GM18870 (cell line): ENCODE data around the gene BMP2K.

ENCODE experiments used
- ATAC-seq: cut with Tn5 transposase; IDR thresholded peaks from one replicate; pipeline ENCODE4 v1.9.1; 2021; ENCODE audit warnings: moderate library complexity; ENCODE audit not compliant: unreplicated experiment

Gene BMP2K

DNA sequence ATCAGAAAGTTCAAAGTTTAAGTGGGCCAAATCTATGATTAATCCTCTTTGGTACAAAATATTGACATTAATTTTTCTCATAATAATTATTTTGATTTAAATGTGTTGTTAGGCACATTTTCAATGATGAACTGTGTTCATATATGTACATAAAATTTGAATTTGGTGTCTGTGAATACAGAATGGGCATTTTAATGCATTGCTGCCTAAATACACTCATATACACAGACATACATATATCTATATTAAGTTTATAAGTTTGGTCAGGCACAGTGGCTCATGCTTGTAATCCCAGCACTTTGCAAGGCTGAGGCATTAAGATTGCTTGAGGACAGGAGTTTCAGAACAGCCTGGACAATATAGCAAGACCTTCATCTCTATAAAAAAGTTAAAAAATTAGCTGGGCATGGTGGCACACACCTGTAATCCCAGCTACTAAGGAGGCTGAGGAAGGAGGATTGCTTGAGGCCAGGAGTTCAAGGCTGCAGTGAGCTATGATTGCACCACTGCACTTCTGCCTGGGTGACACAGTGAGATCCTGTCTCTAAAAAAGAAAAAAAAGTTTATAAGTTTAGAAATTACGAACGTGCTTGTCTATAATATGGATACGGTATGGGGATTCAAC, 12.3 kb upstream of the BMP2K start:
- no peak for ATAC-seq

DNA sequence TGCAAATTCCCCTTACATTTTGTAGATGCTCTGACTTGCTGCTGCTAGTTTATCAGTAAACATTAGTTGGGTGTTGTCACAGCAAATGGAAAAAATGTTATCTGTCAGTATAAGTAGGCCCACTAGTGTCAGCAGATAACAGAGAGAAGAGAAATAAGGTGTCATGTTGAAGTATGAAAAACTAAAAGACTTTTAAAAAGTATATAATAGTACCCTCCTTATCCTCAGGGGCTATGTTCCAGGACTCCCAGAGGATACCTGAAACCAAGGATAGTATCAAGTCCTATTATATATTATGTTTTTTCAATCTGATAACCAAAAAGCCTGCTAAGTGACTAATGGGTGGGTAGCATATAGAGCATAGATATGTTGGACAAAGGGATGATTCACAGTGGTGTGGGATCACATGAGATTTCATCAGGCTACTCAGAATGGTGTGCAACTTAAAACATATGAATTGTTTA, 11.6 kb upstream of the BMP2K start:
- ATAC-seq: no peak

DNA sequence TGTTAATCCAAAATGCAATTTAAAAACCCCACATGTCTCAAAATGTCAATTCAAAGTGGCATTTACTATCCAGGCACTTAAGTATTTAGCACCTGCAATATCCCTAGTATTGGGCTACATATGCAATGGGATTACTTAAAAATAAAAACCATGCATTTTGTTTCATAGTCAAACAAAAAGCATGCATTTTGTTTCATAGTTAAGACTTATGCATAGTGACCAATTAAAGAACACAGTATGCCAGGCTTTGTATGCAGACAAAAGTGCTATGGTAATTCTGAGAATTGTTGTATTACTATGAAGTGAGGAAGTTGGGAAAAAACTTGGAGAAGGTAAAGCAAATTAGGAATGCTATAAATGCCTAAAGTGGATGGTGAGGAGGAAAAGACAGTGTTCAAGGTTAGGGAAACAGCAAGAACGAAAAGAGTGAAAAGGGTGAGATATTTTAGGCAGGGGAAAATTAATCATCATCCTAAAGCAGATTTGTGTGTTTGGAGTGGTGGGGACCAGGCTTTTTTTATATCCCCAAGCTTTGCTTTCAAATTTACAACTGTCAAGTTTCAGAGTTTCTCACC, 10.6 kb upstream of the BMP2K start:
- ATAC-seq: no peak

DNA sequence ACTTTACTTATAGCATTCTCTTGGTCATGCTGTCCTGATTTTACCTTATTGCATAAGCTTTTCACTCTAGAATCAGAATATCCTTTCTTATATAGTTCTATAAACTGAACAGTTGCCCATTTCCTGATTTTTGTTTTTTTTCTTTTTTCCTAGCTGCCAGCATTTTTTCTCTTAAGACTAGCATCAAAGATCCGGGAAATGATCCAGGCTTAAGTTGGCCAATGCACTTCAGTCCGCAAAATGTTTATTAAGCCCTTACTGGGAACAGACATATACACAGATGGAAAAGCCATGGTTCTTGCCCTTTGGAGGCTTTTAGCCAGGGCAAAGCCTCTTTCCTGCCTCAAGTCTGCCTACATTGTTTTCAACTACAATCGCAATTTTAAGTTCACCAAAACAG, 10.1 kb upstream of the BMP2K start:
- ATAC-seq: no peak

DNA sequence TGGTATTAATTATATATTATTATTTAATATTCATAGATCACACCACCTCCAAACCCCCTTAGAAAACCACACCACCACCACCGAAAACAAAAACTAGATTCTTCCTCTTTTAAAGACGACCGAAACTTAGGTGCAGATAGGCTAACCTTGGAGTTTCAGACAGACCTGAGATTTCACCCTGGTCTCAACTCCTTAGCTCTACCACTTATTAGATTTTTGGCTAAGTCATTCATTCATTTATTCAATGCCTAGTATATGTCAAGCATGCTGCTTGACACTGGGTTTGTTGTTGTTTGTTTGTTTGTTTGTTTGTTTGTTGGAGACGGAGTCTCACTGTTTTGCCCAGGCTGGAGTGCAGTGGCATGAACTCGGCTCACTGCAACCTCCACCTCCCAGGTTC, 9.5 kb upstream of the BMP2K start:
- peak; percentile 84 for ATAC-seq

DNA sequence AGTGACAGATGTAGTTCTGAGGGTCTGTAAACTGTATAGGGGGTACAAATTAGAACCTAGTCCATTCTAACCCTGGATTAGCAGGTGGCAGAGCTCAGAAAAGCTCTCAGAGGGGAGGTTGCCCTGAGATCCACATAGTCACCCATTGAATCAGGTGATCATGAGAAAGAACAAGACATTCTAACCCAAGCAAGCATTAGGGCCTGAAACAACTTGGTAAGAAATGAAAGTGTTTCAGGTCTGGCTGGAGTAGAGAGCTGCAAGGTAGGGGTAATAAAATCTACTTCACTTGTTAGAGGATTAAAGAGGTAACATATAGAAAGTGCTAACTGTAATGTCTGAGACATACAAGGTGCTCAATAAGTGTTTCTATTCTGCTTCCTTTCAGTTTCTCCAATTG, 8.8 kb upstream of the BMP2K start:
- peak; percentile 68 for ATAC-seq

DNA sequence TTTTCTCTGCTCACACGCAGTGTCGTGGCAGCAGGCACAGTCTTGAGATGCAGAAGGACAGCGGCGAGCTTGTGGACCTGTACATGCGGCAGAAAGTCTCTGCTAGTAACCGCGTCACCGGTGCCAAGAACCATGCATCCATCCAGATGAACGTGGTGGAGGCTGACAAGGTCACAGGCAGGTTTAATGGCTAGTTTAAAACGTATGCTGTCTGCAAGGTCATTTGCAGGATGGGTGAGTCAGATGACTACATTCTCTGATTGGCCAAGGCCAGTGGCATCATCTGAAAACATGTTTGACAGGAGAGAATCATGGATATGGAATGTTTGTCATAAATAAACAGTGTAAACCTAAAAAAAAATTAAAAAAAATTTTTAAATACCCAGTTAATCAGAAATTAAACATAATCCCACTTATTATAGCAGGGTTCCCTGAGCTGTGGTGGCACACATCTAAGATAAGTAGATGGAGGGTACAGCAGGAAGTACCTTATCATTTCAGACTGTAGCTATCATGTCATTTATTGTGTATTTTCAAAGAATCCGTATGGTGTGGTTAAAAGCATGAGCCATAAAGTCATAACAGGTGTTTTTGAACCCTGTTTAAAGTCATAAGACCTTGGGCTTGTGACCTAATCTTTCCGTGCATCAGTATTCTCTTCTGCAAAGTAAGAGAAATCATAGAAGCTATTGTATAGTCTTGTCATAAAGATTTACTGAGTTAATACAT, 7.5 kb upstream of the BMP2K start:
- no peak for ATAC-seq

DNA sequence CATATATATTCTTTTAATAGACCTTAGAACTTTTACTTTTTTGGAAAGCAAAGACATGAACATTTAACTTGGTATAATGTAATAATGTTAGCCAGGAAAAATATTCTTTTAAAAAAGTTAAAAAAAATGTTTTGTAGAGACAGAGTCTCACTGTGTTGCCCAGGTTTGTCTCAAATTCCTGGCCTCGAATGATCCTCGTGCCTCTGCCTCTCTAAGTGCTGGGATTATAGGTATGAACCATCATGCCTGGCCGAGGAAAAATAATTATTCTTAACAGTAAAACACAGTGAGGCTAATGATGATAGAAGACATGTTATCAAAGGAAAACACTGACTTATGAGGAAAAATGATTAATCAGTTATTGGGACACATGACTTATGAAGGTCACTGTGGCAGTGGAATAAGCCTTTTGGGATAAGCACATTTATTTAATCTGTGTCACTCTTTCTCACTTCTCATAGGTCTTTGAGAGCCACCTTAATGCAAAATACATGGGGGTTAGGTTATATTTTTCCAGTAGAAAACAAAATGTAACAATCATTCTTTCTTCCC, 6.0 kb upstream of the BMP2K start:
- ATAC-seq: no peak

DNA sequence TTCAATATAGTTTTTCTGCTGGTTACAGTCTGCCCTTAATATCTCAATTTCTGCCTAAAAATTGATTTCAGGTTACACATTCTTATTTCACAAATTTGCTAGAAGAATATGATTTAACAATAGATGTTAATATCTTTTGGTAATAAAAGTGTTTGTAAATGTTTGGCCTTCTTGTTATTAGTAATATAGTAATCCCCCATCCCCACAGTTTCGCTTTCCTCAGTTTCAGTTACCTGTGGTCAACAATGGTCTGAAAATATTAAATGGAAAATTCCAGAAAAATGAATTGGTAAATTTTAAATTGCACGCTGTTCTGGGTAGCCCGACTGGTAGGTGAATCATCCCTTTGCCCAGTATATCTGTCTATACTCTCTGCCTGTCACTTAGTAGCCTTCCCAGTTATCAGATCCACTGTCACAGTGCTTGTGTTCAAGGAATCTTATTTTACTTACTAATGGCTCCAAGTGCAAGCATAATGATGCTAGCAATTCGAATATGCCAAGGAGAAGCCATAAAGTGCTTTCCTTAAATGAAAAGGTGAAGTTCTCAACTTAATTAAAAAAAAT, 3.5 kb upstream of the BMP2K start:
- no peak for ATAC-seq

DNA sequence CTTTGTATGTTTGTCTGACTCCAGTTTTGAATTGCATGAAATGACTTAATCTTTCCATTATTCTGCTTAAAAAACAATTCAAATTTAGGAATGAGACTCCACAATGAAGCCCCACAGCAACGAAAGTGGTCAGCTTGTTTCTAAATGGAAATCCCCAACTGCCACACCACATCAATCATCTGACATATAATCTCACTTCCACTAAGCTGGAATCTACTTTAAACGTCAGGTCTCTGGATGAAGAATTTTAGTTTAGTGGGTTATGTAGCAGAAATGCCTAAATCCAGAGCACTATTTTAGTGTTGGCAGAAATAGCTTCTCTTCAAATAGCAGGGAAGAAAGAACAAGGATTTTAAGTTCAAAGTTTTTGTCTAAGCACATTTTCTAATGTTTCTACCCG, 1.7 kb upstream of the BMP2K start:
- ATAC-seq: no peak

DNA sequence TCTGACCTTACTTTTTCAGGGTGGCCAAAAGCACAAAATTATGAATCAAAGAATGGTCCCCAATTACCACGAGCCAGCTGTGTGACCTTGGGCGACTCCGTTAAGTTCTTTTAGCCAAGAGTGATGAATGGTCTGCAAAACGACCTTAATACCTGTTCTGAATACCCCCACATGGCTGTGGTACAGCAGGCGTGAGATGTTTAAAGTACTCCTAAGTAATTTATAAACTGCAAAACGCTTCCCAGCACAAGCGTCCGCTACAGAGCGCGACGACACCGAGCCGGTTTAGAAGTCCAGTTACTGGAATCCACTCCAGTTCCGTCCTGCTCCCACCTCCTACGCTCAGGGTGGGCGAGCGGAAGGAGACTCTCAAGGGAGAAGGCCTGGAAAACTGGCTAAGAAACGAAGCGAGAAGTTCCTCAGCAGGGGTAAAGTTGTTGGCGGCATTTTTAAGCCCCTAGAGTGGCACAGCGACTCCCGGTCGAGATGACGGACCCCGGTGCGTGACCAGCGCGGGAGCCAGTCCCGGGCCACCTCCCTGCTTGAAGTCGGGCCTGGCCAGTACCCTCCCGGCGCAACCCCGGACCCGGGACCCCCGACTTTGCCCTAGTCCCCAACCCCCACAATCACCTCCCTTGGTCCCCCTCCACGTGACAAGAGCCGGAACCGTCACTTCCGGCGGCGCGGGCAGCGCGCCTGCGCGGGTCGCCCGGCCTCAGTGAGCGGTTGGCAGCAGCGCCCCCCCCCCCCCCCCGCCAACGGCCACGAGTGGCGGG, 659 bp upstream of the BMP2K start:
- ATAC-seq: peak; percentile 14

DNA sequence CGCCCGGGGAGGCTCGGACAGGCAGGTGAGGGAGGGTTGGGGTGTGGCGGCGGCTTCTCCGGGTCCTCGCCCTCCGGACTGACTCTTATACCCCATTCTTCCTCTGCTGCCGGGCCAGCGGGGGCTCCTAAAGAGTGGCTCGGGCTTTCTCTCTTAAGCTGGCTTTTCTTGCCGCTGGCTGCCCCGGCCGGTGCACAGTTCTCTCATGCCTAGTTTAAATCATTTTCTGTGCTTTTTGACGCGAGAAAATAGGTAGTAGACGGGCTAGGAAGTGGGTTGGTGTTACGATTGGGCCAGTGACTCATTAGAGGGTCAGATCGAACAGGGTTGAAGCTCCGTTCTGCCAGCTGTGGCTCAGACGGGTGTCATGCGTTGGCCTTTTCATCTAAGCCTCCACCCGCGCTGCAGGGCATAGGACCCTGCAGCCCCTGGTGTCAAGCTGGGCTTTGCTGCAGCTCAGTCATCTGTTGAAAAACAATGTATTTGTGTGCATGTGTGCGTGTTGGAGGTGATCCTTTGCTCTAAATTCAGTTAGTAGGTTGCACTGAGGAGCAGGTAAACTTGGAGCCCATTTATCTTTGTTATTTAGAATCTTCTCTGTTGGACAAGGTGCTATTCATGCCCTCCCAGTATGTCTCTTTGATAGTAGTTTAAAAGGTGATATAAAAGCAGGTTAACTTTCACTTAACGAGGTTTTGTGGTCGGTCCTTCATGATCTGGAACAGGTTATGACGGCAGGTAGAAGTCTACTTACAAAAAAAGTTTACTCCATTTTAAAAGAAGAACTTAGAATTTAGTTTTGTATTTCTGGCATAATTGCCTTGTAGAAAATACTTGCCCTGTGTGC, 802 bp downstream of the BMP2K start:
- ATAC-seq: peak; percentile 25

DNA sequence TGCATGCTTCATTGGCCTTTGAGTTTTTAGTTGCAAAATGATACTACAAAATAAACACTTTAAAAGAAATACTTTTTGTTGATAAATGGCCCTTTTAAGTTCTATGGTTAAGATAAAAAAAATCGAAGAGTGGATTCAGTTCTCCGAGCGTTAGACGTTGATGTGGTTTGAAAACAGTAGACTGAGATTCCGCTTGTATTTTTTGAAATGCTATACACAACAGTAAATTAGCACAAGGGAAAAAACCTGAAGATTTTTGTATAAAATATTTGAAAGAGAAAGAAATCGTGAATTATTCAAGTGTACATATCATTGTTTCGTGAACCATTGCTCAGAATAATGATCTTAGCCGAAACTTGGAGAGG, 1.4 kb downstream of the BMP2K start:
- ATAC-seq: no peak

DNA sequence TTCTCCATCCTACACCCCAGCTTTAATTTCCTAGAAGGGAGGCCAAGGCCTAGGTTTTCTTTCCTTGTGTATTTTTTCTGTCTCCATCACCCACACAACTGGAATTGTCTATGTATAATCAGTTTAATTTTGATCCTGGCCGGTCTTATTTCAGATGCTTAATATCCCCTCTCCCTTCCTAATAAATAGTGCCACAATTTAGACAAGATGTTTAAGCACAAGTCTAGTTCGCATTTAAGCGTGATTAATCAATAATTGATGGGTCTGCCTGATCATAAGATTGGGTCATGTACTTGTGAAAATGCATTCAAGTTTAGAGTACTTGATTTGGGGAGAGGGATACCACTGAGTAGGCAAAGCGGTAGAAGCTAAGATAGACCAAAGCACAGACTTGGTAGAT, 2.4 kb downstream of the BMP2K start:
- ATAC-seq: no peak

DNA sequence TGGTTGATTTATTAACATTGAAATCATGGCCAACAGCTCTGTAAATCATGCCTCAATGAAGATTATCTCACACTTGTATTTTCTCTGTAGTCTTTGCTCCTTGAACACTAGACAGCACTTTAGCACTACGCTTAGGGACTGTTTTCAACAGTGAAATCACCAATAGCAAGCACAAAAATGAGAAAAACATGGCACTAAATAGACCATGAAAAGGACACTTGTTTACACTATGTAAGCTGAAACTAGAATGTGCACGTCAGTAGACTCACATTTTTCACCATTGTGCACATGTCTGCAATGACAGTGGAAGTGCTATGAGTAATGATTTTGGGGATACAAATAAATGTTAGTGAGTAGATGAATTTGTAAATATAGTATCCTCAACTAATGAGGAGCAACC, 3.1 kb downstream of the BMP2K start:
- peak; percentile 31 for ATAC-seq

DNA sequence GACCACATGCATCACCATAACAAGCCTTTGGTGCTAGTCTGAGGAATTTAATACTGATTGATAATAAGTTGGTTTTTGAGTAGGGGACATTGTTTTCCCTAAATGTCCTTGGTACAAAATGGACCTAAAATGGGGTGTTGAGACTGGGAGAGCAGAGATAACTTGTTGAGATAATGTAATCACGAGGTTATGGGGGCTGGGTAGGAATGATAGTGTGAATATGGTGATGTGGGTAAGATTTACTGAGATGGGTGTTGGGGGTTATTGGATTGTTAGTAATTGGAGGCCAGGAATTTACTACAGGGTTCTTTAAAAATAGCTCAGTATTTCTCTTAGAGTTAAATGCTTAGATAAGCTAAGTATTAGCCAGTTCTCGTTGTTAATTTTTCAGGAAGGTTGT, 3.9 kb downstream of the BMP2K start:
- no peak for ATAC-seq

DNA sequence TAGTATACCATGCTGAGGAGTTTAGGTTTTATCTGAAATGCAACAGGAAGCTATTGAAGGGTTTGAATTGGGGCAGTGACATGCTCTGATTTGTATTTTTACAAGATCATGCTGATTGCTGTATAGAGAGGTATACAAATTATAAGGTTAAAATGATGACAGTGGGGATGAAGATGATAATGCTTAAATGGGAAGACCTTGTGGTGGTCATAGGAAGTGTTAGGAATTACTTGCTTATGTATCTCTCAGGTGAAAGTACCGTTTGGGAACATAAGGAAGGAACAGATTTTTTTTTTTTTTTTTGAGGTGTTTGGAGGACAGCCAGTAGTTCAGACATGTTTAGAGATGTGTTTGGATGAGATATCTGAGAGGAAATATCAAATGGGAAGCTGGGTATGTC, 5.0 kb downstream of the BMP2K start:
- ATAC-seq: no peak

DNA sequence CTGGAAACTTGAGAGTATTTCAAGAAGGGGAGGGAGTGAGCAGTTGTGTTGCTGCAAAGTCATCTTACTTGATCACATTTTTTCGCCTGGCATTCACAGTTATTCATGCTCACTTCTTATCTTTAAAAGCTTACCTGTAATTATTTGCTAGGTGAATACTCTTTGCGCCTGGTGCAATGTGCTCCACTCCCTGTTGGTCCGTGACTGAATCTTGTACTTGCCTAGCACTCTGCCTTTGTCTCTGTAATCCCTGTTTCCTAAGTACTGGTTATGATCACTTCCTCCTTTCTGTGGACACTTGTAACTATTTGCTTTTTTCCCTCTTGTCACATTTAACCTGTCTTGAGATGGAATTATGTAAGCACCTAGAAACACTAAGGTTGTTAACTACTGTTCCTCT, 5.8 kb downstream of the BMP2K start:
- ATAC-seq: peak; percentile 30

DNA sequence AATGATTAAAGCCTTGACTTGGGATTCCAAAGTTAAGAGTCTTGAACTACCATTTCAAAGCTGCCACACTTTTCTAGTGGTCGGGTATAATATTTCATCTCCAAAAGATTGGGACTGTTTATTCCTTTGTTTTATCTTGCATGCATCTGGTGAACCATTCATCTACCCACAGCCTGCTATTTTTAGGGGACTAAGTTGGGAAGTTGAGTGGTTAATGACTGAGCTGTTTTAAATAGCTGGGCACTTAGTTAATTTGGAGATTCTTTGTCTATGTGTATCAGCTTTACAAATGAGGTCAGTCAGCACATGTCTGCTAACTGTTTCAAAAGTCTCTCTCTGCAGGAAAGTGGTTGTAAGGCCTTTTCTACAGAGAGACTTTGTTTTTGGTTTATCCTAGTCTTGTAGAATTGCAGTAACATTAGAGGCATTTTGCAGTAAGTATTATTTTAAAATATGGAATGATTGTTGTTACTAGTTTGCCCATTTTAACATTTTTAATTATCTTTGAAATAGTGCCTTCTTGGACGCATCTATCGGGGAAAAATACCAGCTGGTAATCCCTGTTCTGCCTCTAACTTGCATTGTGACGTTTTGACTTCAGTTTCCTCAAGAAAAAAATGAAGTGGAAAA, 8.2 kb downstream of the BMP2K start:
- no peak for ATAC-seq
